Caki2 (cell line): Measurements from ENCODE around the gene SIT1. TPM values are rescaled to one million over a fixed set of nuclear protein-coding genes. Genes with fewer than 3 reads are reported as not detected.

Experiments used
- total RNA-seq: library from RNA; depleted of rRNA; stranded (reverse); fragments of >200 nt; shearing (Covaris generic); gene quantifications from 2 replicates; pipeline ENCODE4 v1.2.3, GENCODE V29; 2014; ENCODE audit warnings: low replicate concordance; rRNA removed

The SIT1 gene
- total RNA-seq, 1 experiment from 2014 or later, result not detected

Other genes starting within 250 kb of the SIT1 start
- gene RUSC2, start 160.8 kb downstream of the SIT1 start, total RNA-seq, result 6.1 and 8.2 TPM in 2 replicates
- gene TESK1, start 45.7 kb downstream of the SIT1 start, total RNA-seq, result 2.9 and 3.0 TPM in 2 replicates
- gene CD72, start 32.5 kb downstream of the SIT1 start, total RNA-seq, result 0.12 and 0.68 TPM in 2 replicates
- gene RMRP, start 7.1 kb upstream of the SIT1 start, total RNA-seq, result 4,579 and 6,436 TPM in 2 replicates
- 3.5 and 19.6 TPM in 2 replicates for gene CCDC107, start 7.4 kb upstream of the SIT1 start, total RNA-seq
- gene ARHGEF39, start 14.3 kb upstream of the SIT1 start, total RNA-seq, result 7.8 and 10.4 TPM in 2 replicates
- gene CA9, start 23.0 kb upstream of the SIT1 start, total RNA-seq, result 0.30 and 11.6 TPM in 2 replicates
- gene TPM2, start 39.0 kb upstream of the SIT1 start, total RNA-seq, result 2.4 and 7.8 TPM in 2 replicates
- gene TLN1, start 81.3 kb upstream of the SIT1 start, total RNA-seq, result 106 and 122 TPM in 2 replicates
- gene CREB3, start 81.7 kb upstream of the SIT1 start, total RNA-seq, result 53.3 and 55.1 TPM in 2 replicates
- 17.7 and 24.7 TPM in 2 replicates for gene GBA2, start 98.3 kb upstream of the SIT1 start, total RNA-seq
- gene RGP1, start 98.4 kb upstream of the SIT1 start, total RNA-seq, result 5.7 and 7.4 TPM in 2 replicates
- not detected in 2 replicates for gene MSMP, start 103.3 kb upstream of the SIT1 start, total RNA-seq
- gene NPR2, start 140.7 kb upstream of the SIT1 start, total RNA-seq, result 2.0 TPM in 1 of 2 replicates, not detected in the other
- 0.24 TPM in 1 of 2 replicates, not detected in the other for gene SPAG8, start 161.3 kb upstream of the SIT1 start, total RNA-seq
- 21.5 and 75.0 TPM in 2 replicates for gene HINT2, start 164.1 kb upstream of the SIT1 start, total RNA-seq
- gene FAM221B, start 177.8 kb upstream of the SIT1 start, total RNA-seq, result not detected in 2 replicates
- gene TMEM8B, start 178.3 kb upstream of the SIT1 start, total RNA-seq, result 0.38 and 1.5 TPM in 2 replicates
- not detected in 2 replicates for gene OR13J1, start 219.5 kb upstream of the SIT1 start, total RNA-seq